K562 (cell line): Measurements from ENCODE around the gene MAST4. TPM values are rescaled to one million over a fixed set of nuclear protein-coding genes. Genes with fewer than 3 reads are reported as not detected.

ENCODE experiments used
- ATAC-seq: fragments of 200-7000 bp; cut with Tn5 transposase; 3 replicates; pipeline ENCODE4 v1.9.1; 2020; ENCODE audit warnings: moderate library complexity
- BruUV-seq: library from RNA; stranded (reverse); fragments of 400-500 nt; replicated peaks from 2 replicates; lab custom pipeline; 2021; lab: Mats Ljungman, UMichigan
- CTCF ChIA-PET: fragments of 300-600 bp; formaldehyde crosslinking; extraction: SDS; loops from one replicate; lab custom pipeline; 2021; ENCODE audit warnings: low intra/inter-chr PET ratio; lab: Yijun Ruan, JAX
- POLR2A ChIA-PET: fragments of 300-600, 350-650 bp; sonication (Branson Sonifier 250); formaldehyde crosslinking; extraction: SDS; loops from one replicate; lab custom pipeline; 2021; ENCODE audit warnings: antibody characterized with exemption, inconsistent platforms; lab: Yijun Ruan, JAX
- DNase-seq, 4 experiments: peaks; one replicate each; pipeline versions ENCODE4 v3.0.0 to v3.0.0-alpha.2; 2011 to 2018; ENCODE audit warnings: low spot score in 3 of 4, mixed read lengths in 3 of 4; ENCODE audit errors: extremely low read depth in 1 of 4
- FAIRE-seq: peaks from 2 replicates; lab custom pipeline; 2011; peaks lifted over from hg19 to GRCh38; lab: Jason Lieb, UNC
- H2AFZ ChIP-seq: 2 replicates; pipeline ENCODE4 v1.6.0; 2011; ENCODE audit warnings: low read depth, low read length, control low read depth, inconsistent platforms
- H3K27ac ChIP-seq: fragments of 200-600 bp; 3 replicates; pipeline ENCODE4 v1.8.0; 2011; ENCODE audit warnings: low read depth, mild to moderate bottlenecking, control low read depth, inconsistent platforms, low read length, moderate library complexity, mixed read lengths; ENCODE audit errors: extremely low read depth
- H3K27me3 ChIP-seq, 2 experiments: fragments of 300-600 bp in 1 of 2; 2 replicates in 1 of 2; 3 replicates in 1 of 2; pipeline versions ENCODE4 v1.6.0 to v1.8.0; 2011; ENCODE audit warnings: inconsistent platforms in 2 of 2, low read length in 2 of 2, mild to moderate bottlenecking in 1 of 2, mixed read lengths in 1 of 2, moderate library complexity in 1 of 2; ENCODE audit not compliant: control insufficient read depth in 2 of 2, insufficient read depth in 2 of 2
- H3K36me3 ChIP-seq: fragments of 300-600 bp; 3 replicates; pipeline ENCODE4 v1.8.0; 2011; ENCODE audit warnings: mild to moderate bottlenecking, low read length, inconsistent platforms; ENCODE audit not compliant: control insufficient read depth, insufficient read depth
- H3K4me1 ChIP-seq, 2 experiments: fragments of 200-600 bp in 1 of 2; replicated peaks in 1 of 2; 2 replicates in 1 of 2; 3 replicates in 1 of 2; pipeline versions ENCODE4 v1.5.1 to v1.8.0; 2011; ENCODE audit warnings: inconsistent platforms in 2 of 2, low read length in 2 of 2, mild to moderate bottlenecking in 1 of 2, mixed read lengths in 1 of 2, moderate library complexity in 1 of 2; ENCODE audit not compliant: control insufficient read depth in 2 of 2, insufficient read depth in 2 of 2
- H3K4me2 ChIP-seq: 2 replicates; pipeline ENCODE4 v1.6.1; 2011; ENCODE audit warnings: low read length, control low read depth, inconsistent platforms, mixed read lengths; ENCODE audit not compliant: insufficient read depth
- H3K4me3 ChIP-seq: fragments of 200-600 bp; sonication (generic), shearing (Covaris generic); 2 replicates; pipeline ENCODE4 v1.5.1; 2016; ENCODE audit warnings: control low read depth, inconsistent platforms
- H3K79me2 ChIP-seq: fragments of 200-600 bp; 3 replicates; pipeline ENCODE4 v1.8.0; 2011; ENCODE audit warnings: low read length, inconsistent platforms; ENCODE audit not compliant: control insufficient read depth, insufficient read depth
- H3K9ac ChIP-seq, 2 experiments: 2 replicates each; pipeline versions ENCODE4 v1.6.0 to v1.6.1; 2011; ENCODE audit warnings: low read depth in 2 of 2, low read length in 2 of 2, control low read depth in 1 of 2, inconsistent platforms in 1 of 2, mild to moderate bottlenecking in 1 of 2, mixed read lengths in 1 of 2; ENCODE audit not compliant: insufficient read depth in 1 of 2
- H3K9me1 ChIP-seq: one replicate; pipeline ENCODE4 v1.6.0; 2011; ENCODE audit warnings: inconsistent platforms, mild to moderate bottlenecking, low read length, moderate library complexity; ENCODE audit not compliant: control insufficient read depth, insufficient read depth
- H3K9me3 ChIP-seq: replicated peaks from 2 replicates; pipeline ENCODE4 v1.5.1; 2011; ENCODE audit warnings: low read depth, low read length, inconsistent platforms; ENCODE audit not compliant: control insufficient read depth, insufficient read depth
- H4K20me1 ChIP-seq: replicated peaks from 2 replicates; pipeline ENCODE4 v1.6.1; 2011; ENCODE audit warnings: low read length, inconsistent platforms, mixed read lengths; ENCODE audit not compliant: control insufficient read depth, insufficient read depth
- CHCHD3 ChIP-seq: fragments of 250-450 bp; sonication (Bioruptor Pico); IDR thresholded peaks from 2 replicates; pipeline ENCODE4 v2.1.2; 2022; ENCODE audit warnings: mild to moderate bottlenecking
- GABPA ChIP-seq: fragments of 200-800 bp; sonication (Bioruptor generic); conservative IDR thresholded peaks from 2 replicates; pipeline ENCODE4 v1.6.1; 2016; ENCODE audit warnings: low read depth, missing genetic modification characterization, missing compliant biosample characterization
- ILF3 ChIP-seq: fragments of 450-650 bp; IDR thresholded peaks from 2 replicates; pipeline ENCODE4 v1.6.1; 2018; ENCODE audit warnings: antibody characterized with exemption, mild to moderate bottlenecking, moderate library complexity, borderline replicate concordance
- RFX1 ChIP-seq: fragments of 450-650 bp; IDR thresholded peaks from 2 replicates; pipeline ENCODE4 v1.6.1; 2016; ENCODE audit warnings: mild to moderate bottlenecking, moderate library complexity
- SP2 ChIP-seq: IDR thresholded peaks from 2 replicates; pipeline ENCODE4 v1.6.1; 2011; ENCODE audit warnings: mild to moderate bottlenecking, low read depth, low read length, moderate library complexity; ENCODE audit not compliant: poor library complexity, severe bottlenecking; ENCODE audit errors: extremely low read depth
- WHSC1 ChIP-seq: IDR thresholded peaks from one replicate; pipeline ENCODE4 v1.6.1; 2012; ENCODE audit warnings: low read length, control low read depth, inconsistent platforms
- WGBS: fragments of 100-300 bp; shearing (Covaris generic); methylation state at CpG from one replicate; pipeline ENCODE4 v1.1.6; 2016; ENCODE audit warnings: low coverage, mixed read lengths; ENCODE audit not compliant: insufficient coverage; ENCODE audit errors: missing lambda C conversion rate; 5-methylcytosine and 5-hydroxymethylcytosine counted together
- in situ Hi-C: fragments of 300-500 bp; cut with MboI; formaldehyde crosslinking; loops from 4 replicates; pipeline ENCODE4 v1.15.0; 2018; ENCODE audit warnings: inconsistent platforms, mixed read lengths
- intact Hi-C: fragments of 100-400 bp; cut with micrococcal nuclease; formaldehyde crosslinking; loops from 2 replicates; pipeline ENCODE4 v1.14.2; 2022
- polyA plus RNA-seq, 8 experiments: library from polyadenylated mRNA; depleted of rRNA in 4 of 8; stranded (reverse) in 5 of 8; unstranded in 3 of 8; fragments of >200 nt; fragmentation: Nextera tagmentation in 2 of 8; fragmentation: Illumina TruSeq in 1 of 8; extraction: Ambion mirVana in 2 of 8; extraction: Trizol in 1 of 8; gene quantifications; 2 replicates each; pipeline versions ENCODE4 v1.2.1 to v1.2.3, GENCODE V29; 2011 to 2014; ENCODE audit warnings: inconsistent platforms in 1 of 8, missing spikeins in 1 of 8
- total RNA-seq, 7 experiments: library from RNA; depleted of rRNA in 6 of 7; stranded (reverse); fragments of >200 nt in 6 of 7; fragmentation: Illumina TruSeq in 2 of 7; extraction: Trizol in 2 of 7; gene quantifications; 2 replicates each; pipeline versions ENCODE4 v1.2.1 to v1.2.3, GENCODE V29; 2011 to 2021; ENCODE audit warnings: low replicate concordance in 1 of 7
- TF ChIP-seq, protein P1 (sequence below): fragments of 450-650 bp; IDR thresholded peaks from 2 replicates; pipeline ENCODE4 v1.7.1; 2018; ENCODE audit warnings: mild to moderate bottlenecking, low read depth; ENCODE audit not compliant: partially characterized antibody
- TF ChIP-seq, protein P2 (sequence below): sonication (generic); formaldehyde crosslinking; IDR thresholded peaks from 2 replicates; pipeline ENCODE4 v1.8.0; 2023; ENCODE audit warnings: mild to moderate bottlenecking, missing genetic modification reagents

MAST4 gene
- total and polyA plus RNA-seq, 9 of the 15 experiments (the other 6 are each of a cell fraction or from before 2014, with no cell fraction given): 0.88 to 10.1 (median 5.2) TPM

DNA sequence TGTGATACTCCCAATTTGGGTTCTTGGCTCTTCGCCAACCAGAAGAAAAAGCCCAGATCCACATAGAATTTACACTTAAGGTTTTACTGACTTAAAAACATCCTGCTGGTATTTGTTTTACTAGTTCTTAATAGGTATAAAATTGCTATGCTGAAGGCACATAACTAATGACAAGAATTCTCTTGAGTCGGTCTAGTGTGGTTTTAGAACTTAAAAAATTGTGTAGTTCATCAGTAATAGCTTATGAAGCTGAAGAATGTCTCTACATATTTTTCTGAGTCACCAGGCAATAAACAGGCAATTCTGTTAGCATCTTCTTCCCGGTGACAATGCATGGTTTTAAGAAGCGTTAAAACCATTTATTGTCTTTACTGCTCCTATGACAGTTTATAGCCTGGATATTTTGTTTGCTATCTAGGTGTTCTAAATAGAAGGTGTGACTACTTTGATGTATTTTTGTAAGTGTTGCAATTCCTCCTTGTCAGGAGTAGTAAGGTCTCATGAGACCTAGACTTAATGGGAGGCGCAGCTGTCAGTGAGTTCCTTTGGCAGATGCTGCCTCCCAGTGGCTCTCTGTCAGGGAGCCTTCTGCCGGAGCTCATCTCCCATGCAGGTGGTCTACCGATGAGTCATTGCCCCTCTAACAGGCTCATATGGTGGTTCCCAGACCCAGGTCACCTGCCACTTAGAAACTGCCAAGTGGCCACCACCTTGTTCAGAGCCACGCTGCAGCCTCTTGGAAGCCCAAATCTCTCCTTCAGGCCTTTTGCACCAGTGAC lies 173.8 kb downstream of the MAST4 start (continued):
- no peak for TF ChIP-seq WHSC1

DNA sequence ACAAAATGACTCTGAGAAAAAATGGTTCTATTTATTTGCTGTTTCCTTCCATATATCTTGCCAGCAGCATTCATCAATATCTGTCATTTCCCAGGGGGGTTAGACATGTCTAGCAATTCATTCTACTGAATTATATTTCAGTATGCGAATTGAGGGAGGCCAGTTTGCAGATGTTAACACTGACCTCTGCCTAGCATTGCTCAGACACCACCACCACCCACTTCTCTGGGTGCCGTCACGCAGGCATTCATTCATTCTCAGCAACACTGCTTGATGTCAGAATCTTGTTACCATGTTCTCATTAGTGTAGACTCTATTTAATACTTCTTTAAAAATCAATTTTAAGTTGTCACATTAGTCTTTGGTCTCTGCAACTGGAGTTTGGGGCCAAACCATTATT lies 181.7 kb downstream of the MAST4 start:
- Histone ChIP-seq H2AFZ (no peak overlapping the region), H3K27me3 (no peaks in the 10 kb centered on the region), H3K4me1 (no peaks in the 10 kb centered on the region), H4K20me1 (no peaks in the 10 kb centered on the region), H3K4me3 (no peak overlapping the region), H3K79me2 (no peaks in the 10 kb centered on the region), H3K36me3 (no peaks in the 10 kb centered on the region), H3K9me3 (no peaks in the 10 kb centered on the region), H3K9ac (no peak overlapping the region), H3K9me1 (no peaks in the 10 kb centered on the region), H3K27ac (no peak overlapping the region), H3K4me2 (no peak overlapping the region)
- in situ Hi-C loops (no loop called here), intact Hi-C loops (no loop called here)
- POLR2A ChIA-PET: no interaction called here
- BruUV-seq: no TSS peak
- CTCF ChIA-PET: no interaction called here
- no peak for FAIRE-seq
- DNase-seq: no peak
- TF ChIP-seq, protein P1, sequence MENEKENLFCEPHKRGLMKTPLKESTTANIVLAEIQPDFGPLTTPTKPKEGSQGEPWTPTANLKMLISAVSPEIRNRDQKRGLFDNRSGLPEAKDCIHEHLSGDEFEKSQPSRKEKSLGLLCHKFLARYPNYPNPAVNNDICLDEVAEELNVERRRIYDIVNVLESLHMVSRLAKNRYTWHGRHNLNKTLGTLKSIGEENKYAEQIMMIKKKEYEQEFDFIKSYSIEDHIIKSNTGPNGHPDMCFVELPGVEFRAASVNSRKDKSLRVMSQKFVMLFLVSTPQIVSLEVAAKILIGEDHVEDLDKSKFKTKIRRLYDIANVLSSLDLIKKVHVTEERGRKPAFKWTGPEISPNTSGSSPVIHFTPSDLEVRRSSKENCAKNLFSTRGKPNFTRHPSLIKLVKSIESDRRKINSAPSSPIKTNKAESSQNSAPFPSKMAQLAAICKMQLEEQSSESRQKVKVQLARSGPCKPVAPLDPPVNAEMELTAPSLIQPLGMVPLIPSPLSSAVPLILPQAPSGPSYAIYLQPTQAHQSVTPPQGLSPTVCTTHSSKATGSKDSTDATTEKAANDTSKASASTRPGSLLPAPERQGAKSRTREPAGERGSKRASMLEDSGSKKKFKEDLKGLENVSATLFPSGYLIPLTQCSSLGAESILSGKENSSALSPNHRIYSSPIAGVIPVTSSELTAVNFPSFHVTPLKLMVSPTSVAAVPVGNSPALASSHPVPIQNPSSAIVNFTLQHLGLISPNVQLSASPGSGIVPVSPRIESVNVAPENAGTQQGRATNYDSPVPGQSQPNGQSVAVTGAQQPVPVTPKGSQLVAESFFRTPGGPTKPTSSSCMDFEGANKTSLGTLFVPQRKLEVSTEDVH: no peak
- TF ChIP-seq, protein P2, sequence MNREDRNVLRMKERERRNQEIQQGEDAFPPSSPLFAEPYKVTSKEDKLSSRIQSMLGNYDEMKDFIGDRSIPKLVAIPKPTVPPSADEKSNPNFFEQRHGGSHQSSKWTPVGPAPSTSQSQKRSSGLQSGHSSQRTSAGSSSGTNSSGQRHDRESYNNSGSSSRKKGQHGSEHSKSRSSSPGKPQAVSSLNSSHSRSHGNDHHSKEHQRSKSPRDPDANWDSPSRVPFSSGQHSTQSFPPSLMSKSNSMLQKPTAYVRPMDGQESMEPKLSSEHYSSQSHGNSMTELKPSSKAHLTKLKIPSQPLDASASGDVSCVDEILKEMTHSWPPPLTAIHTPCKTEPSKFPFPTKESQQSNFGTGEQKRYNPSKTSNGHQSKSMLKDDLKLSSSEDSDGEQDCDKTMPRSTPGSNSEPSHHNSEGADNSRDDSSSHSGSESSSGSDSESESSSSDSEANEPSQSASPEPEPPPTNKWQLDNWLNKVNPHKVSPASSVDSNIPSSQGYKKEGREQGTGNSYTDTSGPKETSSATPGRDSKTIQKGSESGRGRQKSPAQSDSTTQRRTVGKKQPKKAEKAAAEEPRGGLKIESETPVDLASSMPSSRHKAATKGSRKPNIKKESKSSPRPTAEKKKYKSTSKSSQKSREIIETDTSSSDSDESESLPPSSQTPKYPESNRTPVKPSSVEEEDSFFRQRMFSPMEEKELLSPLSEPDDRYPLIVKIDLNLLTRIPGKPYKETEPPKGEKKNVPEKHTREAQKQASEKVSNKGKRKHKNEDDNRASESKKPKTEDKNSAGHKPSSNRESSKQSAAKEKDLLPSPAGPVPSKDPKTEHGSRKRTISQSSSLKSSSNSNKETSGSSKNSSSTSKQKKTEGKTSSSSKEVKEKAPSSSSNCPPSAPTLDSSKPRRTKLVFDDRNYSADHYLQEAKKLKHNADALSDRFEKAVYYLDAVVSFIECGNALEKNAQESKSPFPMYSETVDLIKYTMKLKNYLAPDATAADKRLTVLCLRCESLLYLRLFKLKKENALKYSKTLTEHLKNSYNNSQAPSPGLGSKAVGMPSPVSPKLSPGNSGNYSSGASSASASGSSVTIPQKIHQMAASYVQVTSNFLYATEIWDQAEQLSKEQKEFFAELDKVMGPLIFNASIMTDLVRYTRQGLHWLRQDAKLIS (CRISPR knock-in tag): no peak
- TF ChIP-seq RFX1 (no peak), GABPA (tag) (no peak), SP2 (no peak), ILF3 (no peak), CHCHD3 (CRISPR knock-in tag) (no peak)
- WGBS: 0% methylated on average over 3 of the region's 3 CpGs
- no peak for ATAC-seq
